Measurements from ENCODE around the gene BIVM.
"Not testable (repeated sequence)": the region's sequence is repeated elsewhere in the genome, so short reads cannot be mapped to it uniquely, and the experiment has no call there.

The BIVM gene

GRCh38 chr13:102774591-102775520, 24.1 kb upstream of the BIVM start:
- Histone ChIP-seq H3K36me3 (ENCODE audit: low read depth) (no peaks in the 10 kb centered on the region), H3K27ac (ENCODE audit: poor library complexity, severe bottlenecking) (no peak overlapping the region), H3K4me3 (ENCODE audit: severe bottlenecking) (no peak overlapping the region), H3K4me1 (ENCODE audit: insufficient read depth, poor library complexity, severe bottlenecking) (peaks cover 13% of the 10 kb centered on the region), H3K27me3 (ENCODE audit: insufficient read depth, poor library complexity, severe bottlenecking) (no peaks in the 10 kb centered on the region), H3K9me3 (ENCODE audit: severe bottlenecking) (no peaks in the 10 kb centered on the region)
- no peak for TF ChIP-seq CTCF (IDR thresholded peaks at IDR 0.05; ENCODE audit: poor library complexity, severe bottlenecking)
- DNase-seq (ENCODE audit: low spot score) (no peak), ATAC-seq (ENCODE audit: low read depth) (no peak)

- Histone ChIP-seq H3K27ac (ENCODE audit: poor library complexity, severe bottlenecking) (no peak overlapping the region), H3K9me3 (ENCODE audit: severe bottlenecking) (no peaks in the 10 kb centered on the region), H3K4me1 (ENCODE audit: insufficient read depth, poor library complexity, severe bottlenecking) (peaks cover 6% of the 10 kb centered on the region), H3K27me3 (ENCODE audit: insufficient read depth, poor library complexity, severe bottlenecking) (no peaks in the 10 kb centered on the region), H3K36me3 (ENCODE audit: low read depth) (no peaks in the 10 kb centered on the region), H3K4me3 (ENCODE audit: severe bottlenecking) (no peak overlapping the region)
- no peak for TF ChIP-seq CTCF (IDR thresholded peaks at IDR 0.05; ENCODE audit: poor library complexity, severe bottlenecking)
- ATAC-seq (ENCODE audit: low read depth) (no peak), DNase-seq (ENCODE audit: low spot score) (no peak)
Observed at GRCh38 chr13:102776271-102776670, 22.6 kb upstream of the BIVM start.

- H3K27me3 ChIP-seq (ENCODE audit: insufficient read depth, poor library complexity, severe bottlenecking), result no peaks in the 10 kb centered on the region
- no peak overlapping the region for H3K4me3 ChIP-seq (ENCODE audit: severe bottlenecking)
- no peak for TF ChIP-seq CTCF (IDR thresholded peaks at IDR 0.05; ENCODE audit: poor library complexity, severe bottlenecking)
- no peaks in the 10 kb centered on the region for H3K9me3 ChIP-seq (ENCODE audit: severe bottlenecking)
- no peaks in the 10 kb centered on the region for H3K36me3 ChIP-seq (ENCODE audit: low read depth)
- DNase-seq (ENCODE audit: low spot score), result no peak
- no peak overlapping the region for H3K27ac ChIP-seq (ENCODE audit: poor library complexity, severe bottlenecking)
- H3K4me1 ChIP-seq (ENCODE audit: insufficient read depth, poor library complexity, severe bottlenecking), result peaks cover 6% of the 10 kb centered on the region
- no peak for ATAC-seq (ENCODE audit: low read depth)
Observed at GRCh38 chr13:102777736-102778135, 21.2 kb upstream of the BIVM start.

GRCh38 chr13:102779436-102780159, 19.3 kb upstream of the BIVM start:
- ATAC-seq (ENCODE audit: low read depth) (no peak), DNase-seq (ENCODE audit: low spot score) (no peak)
- no peak overlapping the region for H3K27ac ChIP-seq (ENCODE audit: poor library complexity, severe bottlenecking)
- no peaks in the 10 kb centered on the region for H3K9me3 ChIP-seq (ENCODE audit: severe bottlenecking)
- H3K4me1 ChIP-seq (ENCODE audit: insufficient read depth, poor library complexity, severe bottlenecking), result peaks cover under 1% of the 10 kb centered on the region
- no peak overlapping the region for H3K4me3 ChIP-seq (ENCODE audit: severe bottlenecking)
- H3K36me3 ChIP-seq (ENCODE audit: low read depth), result peaks cover 6% of the 10 kb centered on the region
- no peak for TF ChIP-seq CTCF (IDR thresholded peaks at IDR 0.05; ENCODE audit: poor library complexity, severe bottlenecking)
- no peaks in the 10 kb centered on the region for H3K27me3 ChIP-seq (ENCODE audit: insufficient read depth, poor library complexity, severe bottlenecking)

DNA sequence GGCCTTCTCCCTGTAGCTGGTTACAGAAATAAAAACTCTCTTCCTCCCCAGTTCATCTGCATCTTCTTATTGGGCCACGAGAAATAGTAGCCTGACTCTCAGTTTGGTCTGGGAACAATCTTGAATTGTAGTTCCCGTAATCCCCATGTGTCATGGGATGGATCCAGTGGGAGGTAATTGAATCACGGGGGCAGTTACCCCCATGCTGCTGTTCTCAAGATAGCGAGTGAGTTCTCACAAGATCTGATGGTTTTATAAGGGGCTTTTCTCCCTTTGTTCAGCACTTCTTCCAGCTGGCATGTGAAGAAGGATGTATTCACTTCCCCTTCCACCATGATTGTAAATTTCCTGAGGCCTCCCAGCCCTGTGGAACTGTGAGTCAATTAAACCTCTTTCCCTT, 18.3 kb upstream of the BIVM start:
- not testable (repeated sequence) for H3K9me3 ChIP-seq (ENCODE audit: severe bottlenecking); H3K27ac ChIP-seq (ENCODE audit: poor library complexity, severe bottlenecking); H3K4me3 ChIP-seq (ENCODE audit: severe bottlenecking); H3K4me1 ChIP-seq (ENCODE audit: insufficient read depth, poor library complexity, severe bottlenecking); DNase-seq (ENCODE audit: low spot score); ATAC-seq (ENCODE audit: low read depth); H3K27me3 ChIP-seq (ENCODE audit: insufficient read depth, poor library complexity, severe bottlenecking); H3K36me3 ChIP-seq (ENCODE audit: low read depth)

All from RWPE2 (cell line).